ENCODE data around the gene ZNRF3.

GRCh38 chr22:28931844-28932567 lies 48.6 kb downstream of the ZNRF3 start:
- no peak for TF ChIP-seq EZH2 (IDR thresholded peaks at IDR 0.05; ENCODE audit: insufficient read depth, poor library complexity, severe bottlenecking)
- no peak for TF ChIP-seq EZH2phosphoT487 (IDR thresholded peaks at IDR 0.05; ENCODE audit: insufficient read depth, low read depth)
